AG09319 (cell line): ENCODE measurements around the gene HDAC7.
A peak's percentile ranks its signal among the peaks of the same experiment; 100 is the strongest.

ENCODE experiments used
- DNase-seq: peaks from one replicate; pipeline ENCODE4 v3.0.0-alpha.2; 2010; ENCODE audit warnings: low read depth; ENCODE audit errors: extremely low read depth
- TF ChIP-seq, protein P1 (sequence below): IDR thresholded peaks from 2 replicates; pipeline ENCODE4 v1.5.1; 2011; ENCODE audit warnings: low read depth, mild to moderate bottlenecking, inconsistent platforms, low read length, moderate library complexity

Gene HDAC7

DNA sequence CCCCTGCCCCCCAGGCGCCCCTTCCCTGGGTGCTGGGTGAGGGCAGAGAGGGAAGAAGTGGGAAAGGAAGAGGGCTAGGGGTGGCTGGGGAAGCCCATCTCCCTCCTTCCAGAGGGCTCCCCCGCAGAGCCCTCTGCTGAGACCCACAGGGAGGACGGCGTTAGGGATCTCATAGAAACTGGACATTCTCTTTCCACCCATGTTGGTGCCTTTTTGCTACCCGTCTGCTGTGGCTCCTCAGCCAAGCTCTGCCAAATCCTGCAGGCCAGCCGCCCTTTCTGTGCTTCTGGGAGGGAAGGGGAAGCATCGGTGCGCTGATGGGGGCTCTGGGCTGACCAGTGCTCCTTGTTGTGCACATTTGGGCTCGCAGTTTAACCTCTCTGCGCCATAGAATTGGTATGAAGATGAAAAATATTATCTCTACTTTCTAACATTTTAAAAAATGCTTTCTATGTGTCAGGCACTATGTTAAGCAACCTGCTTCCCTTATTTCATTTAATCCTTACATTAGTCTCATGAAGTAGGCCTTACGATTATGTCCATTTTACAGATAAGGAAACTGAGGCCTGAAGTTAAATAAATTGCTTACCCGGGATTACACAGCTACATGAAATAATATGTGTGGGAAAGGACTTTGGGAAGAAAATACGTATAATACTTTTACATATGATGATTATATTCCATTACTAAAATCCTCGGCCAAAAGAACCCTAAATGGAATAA, 45.7 kb downstream of the HDAC7 start:
- no peak for DNase-seq
- TF ChIP-seq, protein P1, sequence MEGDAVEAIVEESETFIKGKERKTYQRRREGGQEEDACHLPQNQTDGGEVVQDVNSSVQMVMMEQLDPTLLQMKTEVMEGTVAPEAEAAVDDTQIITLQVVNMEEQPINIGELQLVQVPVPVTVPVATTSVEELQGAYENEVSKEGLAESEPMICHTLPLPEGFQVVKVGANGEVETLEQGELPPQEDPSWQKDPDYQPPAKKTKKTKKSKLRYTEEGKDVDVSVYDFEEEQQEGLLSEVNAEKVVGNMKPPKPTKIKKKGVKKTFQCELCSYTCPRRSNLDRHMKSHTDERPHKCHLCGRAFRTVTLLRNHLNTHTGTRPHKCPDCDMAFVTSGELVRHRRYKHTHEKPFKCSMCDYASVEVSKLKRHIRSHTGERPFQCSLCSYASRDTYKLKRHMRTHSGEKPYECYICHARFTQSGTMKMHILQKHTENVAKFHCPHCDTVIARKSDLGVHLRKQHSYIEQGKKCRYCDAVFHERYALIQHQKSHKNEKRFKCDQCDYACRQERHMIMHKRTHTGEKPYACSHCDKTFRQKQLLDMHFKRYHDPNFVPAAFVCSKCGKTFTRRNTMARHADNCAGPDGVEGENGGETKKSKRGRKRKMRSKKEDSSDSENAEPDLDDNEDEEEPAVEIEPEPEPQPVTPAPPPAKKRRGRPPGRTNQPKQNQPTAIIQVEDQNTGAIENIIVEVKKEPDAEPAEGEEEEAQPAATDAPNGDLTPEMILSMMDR, result no peak; the same call in 1 of the 2 replicates

GRCh38 chr12:47773062-47773857, 46.4 kb downstream of the HDAC7 start, which contains the start of gene SLC48A1:
TSS of gene SLC48A1 (plus strand) at chr12:47773238. CDS start at chr12:47773305, 67 bp downstream.
- TF ChIP-seq, protein P1, result peak; percentile 27
- DNase-seq, result no peak

DNA sequence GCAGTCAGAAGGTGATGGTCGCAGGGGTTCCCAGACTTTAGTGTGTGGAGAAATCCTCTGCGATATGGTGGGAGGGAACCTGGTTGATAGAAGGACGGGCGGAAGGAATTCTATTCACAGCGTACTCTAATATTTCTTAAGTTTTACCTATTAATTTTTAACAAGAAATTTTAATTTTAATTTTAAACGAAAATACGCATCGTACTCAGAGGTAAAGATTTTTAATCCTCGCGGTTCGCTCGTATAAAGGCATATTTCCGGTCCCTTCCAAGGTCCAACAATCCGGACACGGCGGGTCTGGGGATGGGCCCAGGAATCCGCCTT, 47.0 kb downstream of the HDAC7 start:
- TF ChIP-seq, protein P1, result no peak
- no peak for DNase-seq

- DNase-seq, result no peak
- TF ChIP-seq, protein P1, result no peak
These were observed 47.5 kb downstream of the HDAC7 start for GRCh38 chr12:47772094-47772660.

GRCh38 chr12:47771304-47771703, 48.4 kb downstream of the HDAC7 start:
- TF ChIP-seq, protein P1, result no peak
- no peak for DNase-seq

- TF ChIP-seq, protein P1, result no peak
- no peak for DNase-seq
These were observed 49.5 kb downstream of the HDAC7 start for GRCh38 chr12:47770086-47770726.
